BE2C (cell line): ENCODE results near the gene LYPD1.

Source experiments
- DNase-seq: peaks from one replicate; pipeline ENCODE4 v3.0.0-alpha.2; 2020
- H3K27me3 ChIP-seq: fragments of 250-450 bp; sonication (Bioruptor Pico); 2 replicates; pipeline ENCODE4 v1.5.1; 2020; ENCODE audit warnings: mild to moderate bottlenecking
- H3K36me3 ChIP-seq: fragments of 250-450 bp; sonication (Bioruptor Pico); 2 replicates; pipeline ENCODE4 v1.5.1; 2020; ENCODE audit warnings: mild to moderate bottlenecking
- H3K4me1 ChIP-seq: fragments of 250-450 bp; sonication (Bioruptor Pico); 2 replicates; pipeline ENCODE4 v1.5.1; 2020
- H3K4me3 ChIP-seq: 2 replicates; pipeline ENCODE4 v1.5.1; 2011; ENCODE audit warnings: low read depth, low read length
- H3K9me3 ChIP-seq: fragments of 250-450 bp; sonication (Bioruptor Pico); 2 replicates; pipeline ENCODE4 v1.5.1; 2020
- CTCF ChIP-seq: IDR thresholded peaks from 2 replicates; pipeline ENCODE4 v1.5.1; 2012; ENCODE audit warnings: mild to moderate bottlenecking, low read depth, low read length

Gene LYPD1

GRCh38 chr2:132638313-132639040 lies 31.5 kb downstream of the LYPD1 start:
- no peak for TF ChIP-seq CTCF
- DNase-seq = no peak
- H3K4me3 ChIP-seq = no peak overlapping the region
- no peaks in the 10 kb centered on the region for H3K9me3 ChIP-seq
- H3K27me3 ChIP-seq = no peaks in the 10 kb centered on the region
- H3K36me3 ChIP-seq = no peaks in the 10 kb centered on the region
- H3K4me1 ChIP-seq = no peaks in the 10 kb centered on the region

- Histone ChIP-seq H3K9me3 (no peaks in the 10 kb centered on the region), H3K4me1 (no peaks in the 10 kb centered on the region), H3K27me3 (no peaks in the 10 kb centered on the region), H3K4me3 (no peak overlapping the region), H3K36me3 (no peaks in the 10 kb centered on the region)
- no peak for TF ChIP-seq CTCF
- DNase-seq = no peak
Observed at GRCh38 chr2:132636346-132636745, 33.7 kb downstream of the LYPD1 start.

- Histone ChIP-seq H3K36me3 (no peaks in the 10 kb centered on the region), H3K27me3 (no peaks in the 10 kb centered on the region), H3K4me3 (no peak overlapping the region), H3K9me3 (no peaks in the 10 kb centered on the region), H3K4me1 (no peaks in the 10 kb centered on the region)
- no peak for DNase-seq
- no peak for TF ChIP-seq CTCF
Observed at GRCh38 chr2:132633635-132634034, 36.4 kb downstream of the LYPD1 start.

GRCh38 chr2:132632000-132632649 lies 37.9 kb downstream of the LYPD1 start:
- no peak for TF ChIP-seq CTCF
- no peak for DNase-seq
- Histone ChIP-seq H3K9me3 (no peaks in the 10 kb centered on the region), H3K4me3 (no peak overlapping the region), H3K27me3 (no peaks in the 10 kb centered on the region), H3K36me3 (no peaks in the 10 kb centered on the region), H3K4me1 (no peaks in the 10 kb centered on the region)

GRCh38 chr2:132627536-132627935 lies 42.5 kb downstream of the LYPD1 start:
- H3K27me3 ChIP-seq = no peaks in the 10 kb centered on the region
- no peaks in the 10 kb centered on the region for H3K4me1 ChIP-seq
- H3K36me3 ChIP-seq = no peaks in the 10 kb centered on the region
- no peak for TF ChIP-seq CTCF
- no peaks in the 10 kb centered on the region for H3K9me3 ChIP-seq
- DNase-seq = no peak
- no peak overlapping the region for H3K4me3 ChIP-seq
